ENCODE data around the gene PRR23C. TPM values are rescaled to one million over a fixed set of nuclear protein-coding genes. Genes with fewer than 3 reads are reported as not detected.
"Not testable (repeated sequence)": the region's sequence is repeated elsewhere in the genome, so short reads cannot be mapped to it uniquely, and the experiment has no call there.

The PRR23C gene
- total RNA-seq, 1 donor from 2014 or later = not detected

DNA sequence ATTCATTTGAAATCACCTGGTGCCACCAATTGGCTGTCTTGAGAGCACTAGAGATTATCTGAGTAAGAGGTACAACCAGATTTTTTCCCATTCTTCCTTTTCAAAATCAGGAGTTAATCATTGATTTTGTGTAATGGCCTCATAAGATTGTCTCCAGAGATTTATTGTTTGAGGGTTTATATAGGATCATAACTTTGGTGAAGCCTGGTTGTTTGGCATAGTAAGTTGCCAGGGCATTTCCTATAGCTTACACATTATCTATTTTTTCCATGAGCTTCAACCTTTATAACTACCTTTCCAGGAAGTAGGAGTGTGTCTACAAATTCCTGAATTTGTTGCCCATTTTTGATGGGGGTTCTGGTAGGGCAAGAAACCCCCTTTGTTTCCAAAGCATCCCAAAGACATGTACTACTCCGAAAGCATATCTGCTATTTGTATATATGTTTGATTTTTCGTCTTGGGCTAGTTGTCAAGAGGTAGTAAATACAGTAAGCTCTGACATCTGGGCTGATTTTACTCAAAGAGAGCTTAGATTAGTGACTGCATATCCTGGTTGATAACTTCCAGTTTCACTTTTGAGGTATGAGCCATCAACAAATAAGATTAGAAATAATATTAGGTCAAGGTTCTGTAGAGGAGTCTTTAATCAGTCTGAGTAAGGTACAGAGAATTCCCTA, 12.2 kb downstream of the PRR23C start:
- Mint-ChIP-seq H3K4me3 (no peak overlapping the region), H3K4me1 (no peaks in the 10 kb centered on the region), H3K27me3 (ENCODE audit: low read depth) (peaks cover 28% of the 10 kb centered on the region), H3K9me3 (peaks cover 9% of the 10 kb centered on the region), H3K36me3 (ENCODE audit: low read depth) (peaks cover 7% of the 10 kb centered on the region), H3K27ac (ENCODE audit: unreplicated experiment) (no peak overlapping the region)
- DNase-seq (ENCODE audit: low read depth, low spot score) = no peak
- TF ChIP-seq, protein P1, sequence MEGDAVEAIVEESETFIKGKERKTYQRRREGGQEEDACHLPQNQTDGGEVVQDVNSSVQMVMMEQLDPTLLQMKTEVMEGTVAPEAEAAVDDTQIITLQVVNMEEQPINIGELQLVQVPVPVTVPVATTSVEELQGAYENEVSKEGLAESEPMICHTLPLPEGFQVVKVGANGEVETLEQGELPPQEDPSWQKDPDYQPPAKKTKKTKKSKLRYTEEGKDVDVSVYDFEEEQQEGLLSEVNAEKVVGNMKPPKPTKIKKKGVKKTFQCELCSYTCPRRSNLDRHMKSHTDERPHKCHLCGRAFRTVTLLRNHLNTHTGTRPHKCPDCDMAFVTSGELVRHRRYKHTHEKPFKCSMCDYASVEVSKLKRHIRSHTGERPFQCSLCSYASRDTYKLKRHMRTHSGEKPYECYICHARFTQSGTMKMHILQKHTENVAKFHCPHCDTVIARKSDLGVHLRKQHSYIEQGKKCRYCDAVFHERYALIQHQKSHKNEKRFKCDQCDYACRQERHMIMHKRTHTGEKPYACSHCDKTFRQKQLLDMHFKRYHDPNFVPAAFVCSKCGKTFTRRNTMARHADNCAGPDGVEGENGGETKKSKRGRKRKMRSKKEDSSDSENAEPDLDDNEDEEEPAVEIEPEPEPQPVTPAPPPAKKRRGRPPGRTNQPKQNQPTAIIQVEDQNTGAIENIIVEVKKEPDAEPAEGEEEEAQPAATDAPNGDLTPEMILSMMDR (conservative IDR thresholded peaks at IDR 0.05) = no peak

DNA sequence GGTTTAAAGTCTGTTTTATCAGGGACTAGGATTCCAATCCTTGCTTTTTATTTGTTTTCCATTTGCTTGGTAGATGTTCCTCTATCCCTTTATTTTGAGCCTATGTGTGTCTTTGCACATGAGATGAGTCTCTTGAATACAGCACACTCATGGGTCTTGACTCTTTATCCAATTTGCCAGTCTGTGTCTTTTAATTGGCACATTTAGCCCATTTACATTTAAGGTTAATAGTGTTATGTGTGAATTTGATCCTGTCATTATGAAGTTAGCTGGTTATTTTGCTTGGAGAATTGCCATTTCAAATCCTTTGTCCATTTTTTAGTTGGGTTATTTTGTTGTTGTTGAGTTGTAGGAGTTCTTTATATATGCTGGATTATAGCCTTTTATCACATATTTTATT, 14.1 kb downstream of the PRR23C start:
- H3K4me1 Mint-ChIP-seq = not testable (repeated sequence)

DNA sequence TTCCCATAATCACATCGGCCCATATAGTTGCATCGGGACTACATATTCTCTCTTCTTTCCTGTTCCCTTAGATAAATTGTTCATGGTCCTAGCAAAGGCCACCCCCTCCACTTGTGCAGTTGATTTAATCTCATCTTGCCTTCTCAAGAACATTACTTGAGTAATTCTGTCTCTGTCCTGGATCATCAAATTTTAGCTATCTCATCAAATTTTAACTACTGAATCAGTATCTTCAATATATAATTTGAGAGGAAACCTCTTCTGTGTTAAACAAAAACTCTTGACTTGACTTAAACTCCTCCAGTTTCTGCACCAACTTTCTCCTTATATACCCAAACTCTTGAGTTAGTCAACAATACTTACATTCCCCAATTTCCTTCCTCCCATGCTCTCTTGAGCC, 19.7 kb downstream of the PRR23C start:
- Mint-ChIP-seq H3K27ac (ENCODE audit: unreplicated experiment) (no peak overlapping the region), H3K9me3 (peaks cover 4% of the 10 kb centered on the region), H3K36me3 (ENCODE audit: low read depth) (peaks cover 1% of the 10 kb centered on the region), H3K4me3 (no peak overlapping the region), H3K27me3 (ENCODE audit: low read depth) (peaks cover 12% of the 10 kb centered on the region), H3K4me1 (no peaks in the 10 kb centered on the region)
- TF ChIP-seq, protein P1 (conservative IDR thresholded peaks at IDR 0.05) = no peak
- no peak for DNase-seq (ENCODE audit: low read depth, low spot score)

More for the DNA sequence above, 14.1 kb downstream of the PRR23C start:
- not testable (repeated sequence) for DNase-seq (ENCODE audit: low read depth, low spot score); H3K9me3 Mint-ChIP-seq; H3K27ac Mint-ChIP-seq (ENCODE audit: unreplicated experiment); H3K36me3 Mint-ChIP-seq (ENCODE audit: low read depth); H3K4me3 Mint-ChIP-seq
- H3K27me3 Mint-ChIP-seq (ENCODE audit: low read depth) = peaks cover 28% of the 10 kb centered on the region

DNA sequence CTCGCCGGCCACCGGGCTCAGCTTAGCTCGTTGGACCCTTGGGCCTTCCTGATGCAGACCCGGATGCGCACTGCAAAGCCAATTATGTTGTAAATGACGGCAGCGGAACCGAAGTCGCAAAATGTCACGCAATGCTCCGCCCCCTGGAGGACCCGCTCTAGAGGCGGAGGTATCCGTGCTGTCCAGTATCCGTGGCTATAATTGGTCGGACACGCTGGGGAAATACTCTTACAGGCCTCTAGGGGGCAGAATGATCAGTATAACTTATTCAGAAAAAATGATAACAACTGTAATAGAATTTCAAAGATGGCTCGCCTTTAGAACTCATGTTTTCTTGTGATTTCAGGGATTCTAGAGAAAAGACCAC, 23.8 kb downstream of the PRR23C start, which contains the start of gene PRR23B:
PRR23B (minus strand) TSS at position 59 of the 367 bp plus-strand sequence. CDS start 265 bp downstream, outside the sequence.
- DNase-seq (ENCODE audit: low read depth, low spot score) = no peak
- no peak within 1 kb of the TSS for H3K27ac Mint-ChIP-seq (ENCODE audit: unreplicated experiment)
- H3K36me3 Mint-ChIP-seq (ENCODE audit: low read depth) = peaks cover 6% of the 10 kb centered on the region

DNA sequence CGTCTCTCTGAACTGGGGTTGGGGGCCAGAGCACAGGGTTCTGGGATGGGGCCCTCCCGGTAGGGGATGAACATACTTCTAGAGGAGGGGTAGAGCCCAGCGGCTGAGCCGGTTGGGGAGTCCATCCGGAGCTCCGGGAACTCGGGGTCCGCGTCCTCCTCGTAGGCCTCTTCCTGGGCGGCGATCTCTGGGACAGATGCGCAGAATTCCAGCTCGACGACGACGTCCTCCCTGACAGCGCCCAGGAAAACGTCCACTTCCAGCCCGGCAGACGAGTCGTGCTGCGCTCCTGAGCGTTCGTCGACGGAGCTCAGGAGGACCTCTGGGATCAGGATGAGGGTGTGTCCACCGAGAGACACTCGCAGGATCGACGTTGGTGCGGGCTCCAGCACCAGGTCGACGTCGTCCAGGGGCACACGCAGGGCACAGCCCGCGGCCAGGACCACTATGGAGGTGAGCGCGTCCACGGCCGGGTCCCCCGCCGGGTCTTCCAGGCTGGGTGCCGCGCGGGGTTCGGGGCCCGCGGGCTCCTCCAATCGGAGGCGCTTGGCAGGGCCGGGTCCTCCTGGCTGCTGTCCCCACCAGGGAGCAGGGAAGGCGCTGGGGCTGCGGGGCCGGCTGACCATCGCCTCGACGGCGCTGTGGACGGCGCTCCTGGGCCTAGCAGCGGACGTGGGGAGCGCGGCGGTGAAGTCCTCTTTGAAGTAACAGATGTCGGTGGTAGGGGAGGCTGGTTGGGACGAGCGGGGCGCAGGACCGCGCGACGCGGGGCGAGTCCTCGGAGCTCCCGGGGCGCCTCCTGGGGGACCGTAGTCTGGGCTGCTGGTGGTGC, 24.4 kb downstream of the PRR23C start:
- Mint-ChIP-seq H3K9me3 (peaks cover 6% of the 10 kb centered on the region), H3K27me3 (ENCODE audit: low read depth) (peaks cover 2% of the 10 kb centered on the region), H3K4me1 (no peaks in the 10 kb centered on the region), H3K36me3 (ENCODE audit: low read depth) (peaks cover 6% of the 10 kb centered on the region), H3K4me3 (no peak overlapping the region), H3K27ac (ENCODE audit: unreplicated experiment) (no peak overlapping the region)
- no peak for DNase-seq (ENCODE audit: low read depth, low spot score)
- TF ChIP-seq, protein P1 (conservative IDR thresholded peaks at IDR 0.05) = no peak

More for the DNA sequence above, 23.8 kb downstream of the PRR23C start, which contains the start of gene PRR23B:
- TF ChIP-seq, protein P1 (conservative IDR thresholded peaks at IDR 0.05) = peak; percentile 34
- Mint-ChIP-seq H3K9me3 (peaks cover 6% of the 10 kb centered on the region), H3K4me3 (no peak within 1 kb of the TSS), H3K4me1 (no peaks in the 10 kb centered on the region), H3K27me3 (ENCODE audit: low read depth) (peaks cover 2% of the 10 kb centered on the region)
